SW 1271 (cell line): ENCODE measurements around the gene ANTXR1.
A peak's percentile ranks its signal among the peaks of the same experiment; 100 is the strongest.

ENCODE experiments used
- DNase-seq, 2 experiments: peaks; one replicate each; lab custom pipeline; 2025; lab: John Stamatoyannopoulos, UW

ANTXR1 gene

DNA sequence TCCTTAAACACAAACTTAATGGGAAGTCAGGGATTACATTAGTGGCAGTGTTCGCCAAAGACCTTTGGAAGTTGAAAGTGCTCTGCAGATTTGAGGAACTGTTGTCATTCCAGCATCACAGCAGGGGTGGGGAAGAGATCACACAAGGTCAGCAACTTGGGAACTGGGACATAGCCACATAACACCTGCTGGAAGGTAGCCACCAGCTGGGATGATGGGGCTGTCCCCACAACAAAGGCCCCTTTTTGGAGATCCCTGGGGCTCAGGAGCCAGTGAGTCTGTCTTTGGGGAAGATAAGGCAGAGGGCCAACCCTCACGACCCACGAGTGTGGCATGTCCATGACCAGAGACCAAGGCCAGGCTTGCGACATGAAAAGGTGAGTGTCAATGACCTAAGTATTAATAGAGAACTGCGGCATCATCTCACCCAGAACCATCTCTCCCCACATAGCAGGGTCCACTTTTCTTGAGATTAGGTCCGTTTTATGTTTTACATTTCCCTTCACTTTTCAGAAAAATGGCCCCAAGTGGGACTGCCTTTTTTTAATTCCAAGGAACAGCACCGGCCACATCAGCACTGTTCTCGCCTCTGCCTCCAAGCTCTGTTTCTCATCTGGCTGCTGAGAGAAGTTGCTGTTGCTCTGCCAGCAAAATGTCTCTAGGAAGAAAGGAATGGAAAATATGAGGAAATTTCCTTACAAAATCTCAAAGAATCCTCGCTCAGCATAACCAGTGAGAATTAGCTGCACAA lies 267.1 kb downstream of the ANTXR1 start:
- DNase-seq, result no peak

DNA sequence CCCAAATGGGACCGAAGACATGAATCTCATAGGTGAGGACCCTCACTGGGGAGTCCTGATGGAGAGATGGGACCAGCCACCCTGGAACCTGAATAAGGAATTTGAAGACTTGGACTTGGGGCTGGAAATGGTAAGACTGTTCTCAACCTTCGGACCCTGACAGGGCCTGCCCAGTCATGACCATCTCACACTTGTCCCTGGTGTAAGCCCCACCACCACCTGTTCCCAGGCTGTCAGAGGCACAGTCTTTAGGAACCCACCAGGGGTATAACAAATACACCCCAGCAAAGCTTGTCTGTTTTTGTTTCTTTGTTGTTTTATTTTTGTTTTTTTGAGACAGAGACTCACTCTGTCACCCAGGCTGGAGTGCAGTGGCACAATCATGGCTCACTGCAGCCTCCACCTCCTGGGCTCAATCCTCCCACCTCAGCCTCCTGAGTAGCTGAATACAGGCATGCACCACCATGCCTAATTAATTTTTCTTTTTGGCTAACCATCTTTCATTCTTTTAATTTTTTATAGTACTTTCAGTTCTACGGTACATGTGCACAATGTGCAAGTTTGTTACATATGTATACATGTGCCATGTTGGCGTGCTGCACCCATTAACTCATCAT lies 267.9 kb downstream of the ANTXR1 start:
- no peak for DNase-seq

DNA sequence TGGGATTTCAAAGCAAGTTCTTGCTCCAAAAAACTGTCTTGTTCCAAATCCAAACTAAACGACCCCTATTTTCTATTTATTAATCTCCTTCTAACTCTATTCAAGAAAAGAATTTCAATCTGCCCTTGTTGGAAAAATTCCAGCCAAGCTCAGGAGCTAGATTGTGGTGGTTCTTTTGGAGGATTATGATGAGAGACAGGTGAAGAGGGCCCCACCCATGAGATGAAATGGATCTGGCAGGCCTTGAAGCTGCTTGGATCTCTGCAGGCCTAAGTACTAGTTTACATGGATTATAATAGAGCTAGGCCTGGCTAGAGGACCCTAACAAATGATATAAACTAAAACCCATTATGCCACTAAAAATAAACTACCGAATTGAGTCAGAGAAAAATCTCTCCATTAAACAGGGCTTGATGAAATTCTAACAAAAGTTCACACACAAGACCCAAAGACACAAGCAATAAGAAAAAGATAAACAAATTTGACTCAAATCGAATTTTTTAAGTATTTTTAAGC lies 272.5 kb downstream of the ANTXR1 start:
- no peak for DNase-seq

DNA sequence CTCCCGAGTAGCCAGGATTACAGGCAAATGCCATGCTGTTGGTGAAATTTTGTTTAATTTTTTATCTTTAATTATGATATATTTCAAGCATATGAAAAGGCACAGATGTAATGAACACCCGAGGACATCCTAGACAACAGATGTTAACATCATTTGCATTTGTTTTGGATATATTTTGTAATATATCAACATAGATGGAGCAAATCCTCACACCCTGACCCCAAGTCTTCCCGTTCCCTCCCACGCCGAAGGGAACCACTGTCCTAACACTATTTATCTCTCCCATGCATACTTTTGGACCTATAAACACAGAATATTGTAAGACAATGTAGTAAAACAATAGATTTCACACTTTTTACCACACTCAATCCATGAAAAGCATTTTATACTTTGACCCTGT lies 274.6 kb downstream of the ANTXR1 start:
- no peak for DNase-seq

GRCh38 chr2:69288429-69288828 lies 275.4 kb downstream of the ANTXR1 start:
- DNase-seq, result no peak

DNA sequence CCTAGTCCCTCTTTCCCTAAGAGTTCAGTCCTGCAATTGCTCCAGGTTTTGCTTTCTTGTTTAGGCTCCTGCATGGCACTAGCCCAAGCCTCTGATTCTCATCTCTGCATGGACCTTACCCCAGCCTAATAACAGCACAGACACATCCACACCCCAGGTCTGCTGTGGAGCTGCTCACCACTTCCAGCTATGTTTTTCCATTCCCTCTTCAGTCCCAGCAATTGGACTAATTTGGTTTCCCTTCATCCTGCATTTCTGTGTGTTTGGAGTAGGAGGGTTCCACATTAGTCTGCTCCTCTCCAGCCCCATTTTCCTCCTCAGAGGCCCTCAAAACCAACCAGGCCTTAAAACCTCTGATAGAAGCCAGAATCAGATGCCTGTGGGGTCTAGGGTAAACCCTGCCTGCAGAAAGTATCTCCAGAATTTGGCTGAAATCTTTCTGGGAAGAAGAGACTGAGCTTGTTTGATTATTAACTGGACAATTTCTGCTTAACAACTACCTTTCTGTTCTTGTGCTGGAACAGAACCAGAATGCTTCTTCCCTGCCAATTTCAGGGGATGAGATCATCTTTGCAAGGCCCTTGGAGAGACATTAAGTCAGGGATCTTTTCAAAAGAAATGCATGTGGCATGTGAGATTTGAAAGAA lies 278.1 kb downstream of the ANTXR1 start:
- DNase-seq, result no peak

DNA sequence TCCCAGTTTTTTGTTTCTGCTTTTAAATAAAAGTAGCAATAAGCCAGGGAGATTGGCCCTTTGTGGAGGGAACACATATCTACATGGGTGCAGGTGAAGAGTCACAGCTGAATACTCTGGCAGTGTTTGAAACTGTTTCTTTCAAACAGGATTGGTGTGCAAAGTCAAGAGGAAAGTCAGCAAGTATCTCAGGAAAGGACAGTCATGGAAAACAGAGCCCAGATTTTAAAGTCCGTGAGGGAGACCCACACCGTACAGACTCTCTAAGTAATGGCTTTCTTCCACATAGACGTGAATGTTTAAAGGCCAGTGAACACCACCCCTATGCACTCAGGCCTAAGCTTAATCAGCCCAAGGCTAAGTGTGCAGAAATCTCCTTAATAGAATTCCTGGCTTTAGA lies 278.7 kb downstream of the ANTXR1 start:
- DNase-seq, result no peak

GRCh38 chr2:69292256-69292655 lies 279.3 kb downstream of the ANTXR1 start:
- DNase-seq, result no peak

DNA sequence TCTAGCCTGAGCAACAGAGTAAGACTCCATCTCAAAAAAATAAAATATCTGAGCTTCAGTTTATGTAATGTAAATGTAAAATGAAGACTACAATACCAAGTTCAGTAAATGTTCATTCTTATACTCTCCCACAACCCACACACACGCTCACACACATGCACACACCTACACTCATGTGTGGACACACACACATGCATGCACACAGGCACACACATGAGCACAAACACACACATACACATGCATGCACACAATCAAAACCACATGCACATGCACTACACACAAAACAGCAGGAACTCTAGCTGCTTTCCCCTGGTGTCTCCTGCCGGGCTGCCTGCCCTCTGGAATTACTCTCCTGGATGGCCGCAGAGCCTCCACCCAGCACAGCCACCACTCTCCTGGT lies 283.4 kb downstream of the ANTXR1 start:
- DNase-seq, result no peak

GRCh38 chr2:69297216-69297615 lies 284.2 kb downstream of the ANTXR1 start:
- DNase-seq, result no peak

DNA sequence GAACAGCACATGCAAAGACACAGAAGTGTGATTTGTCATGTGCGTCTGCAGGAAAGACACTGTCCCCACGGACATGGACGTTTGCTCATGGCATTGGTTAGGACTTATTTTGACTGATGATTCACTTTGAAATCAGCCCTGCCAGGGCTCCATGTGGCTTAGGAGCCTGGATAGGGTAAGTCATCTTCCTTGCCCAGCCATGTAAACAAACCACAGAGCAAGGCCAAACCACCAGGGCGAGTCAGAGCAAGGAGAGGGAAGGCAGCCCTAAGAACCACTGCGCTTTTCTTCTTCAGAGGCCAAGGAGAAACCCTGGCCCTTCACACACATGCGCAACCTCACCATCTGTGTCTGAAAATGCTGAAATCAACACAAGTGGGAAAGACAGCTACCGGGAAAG lies 285.3 kb downstream of the ANTXR1 start:
- DNase-seq, result peak in 1 of 2 experiments; percentile 47

GRCh38 chr2:69298862-69299261 lies 285.9 kb downstream of the ANTXR1 start:
- no peak for DNase-seq
